ENCODE measurements around the gene AGA.

The AGA gene

DNA sequence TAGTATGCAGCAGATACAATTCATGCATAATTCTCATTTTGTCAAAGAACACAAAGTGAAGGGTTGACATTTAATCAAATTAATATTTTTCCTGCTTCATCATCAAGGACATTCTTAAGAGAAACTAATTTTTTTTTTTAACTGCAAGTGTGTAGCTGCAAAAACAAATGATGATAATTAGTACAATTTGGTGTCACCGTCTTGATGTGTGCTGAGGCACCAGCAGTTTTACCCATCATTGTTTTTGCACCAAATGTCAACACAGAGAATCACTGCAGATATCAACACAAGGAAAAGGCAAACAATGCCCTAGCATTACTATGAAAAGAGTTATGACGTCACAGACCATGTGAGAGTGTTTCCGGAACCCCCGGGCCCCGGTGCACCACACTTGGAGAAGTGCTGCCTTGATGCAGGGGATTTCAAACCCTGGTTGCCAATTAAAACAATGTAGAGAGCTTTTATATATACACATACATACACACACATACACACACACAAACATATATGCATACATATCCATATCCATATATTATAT, 55.9 kb downstream of the AGA start:
- no peak for DNase-seq (ENCODE audit: low spot score)

DNA sequence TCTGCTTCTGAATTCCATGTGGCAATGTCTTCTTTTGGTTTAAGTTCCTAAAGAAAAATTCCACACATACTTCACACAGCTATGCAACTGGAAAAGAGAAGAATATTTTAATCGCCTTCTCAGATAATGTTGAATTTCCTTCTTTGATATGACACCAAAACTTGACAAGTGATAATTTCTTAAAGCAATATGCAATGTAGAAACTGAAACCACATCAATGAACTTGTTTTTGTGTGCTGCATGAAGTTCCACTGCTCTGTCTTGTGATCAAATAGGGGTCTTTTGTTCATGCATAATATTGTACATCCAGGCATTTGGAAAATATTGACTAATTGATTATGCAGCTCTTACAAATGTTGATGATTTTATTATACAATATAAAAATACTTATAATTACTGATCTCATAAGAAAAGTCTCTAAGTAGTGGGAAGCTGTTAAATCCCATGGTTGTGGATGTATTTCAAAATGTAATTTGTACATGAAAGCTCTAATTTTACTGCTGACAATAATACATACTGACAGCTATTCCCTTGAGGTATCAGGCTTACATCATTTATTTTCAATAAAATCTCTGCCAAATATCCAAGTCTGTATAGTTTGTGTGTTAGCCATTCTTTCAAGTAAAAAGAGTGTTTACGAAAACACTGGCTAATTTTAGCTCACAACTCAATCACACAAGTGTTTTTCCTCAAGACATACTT, 56.5 kb downstream of the AGA start:
- DNase-seq (ENCODE audit: low spot score), result no peak

GRCh38 chr4:177384856-177385397, 57.3 kb downstream of the AGA start:
- peak; percentile 6 for DNase-seq (ENCODE audit: low spot score)

- no peak for DNase-seq (ENCODE audit: low spot score)
Observed at GRCh38 chr4:177381762-177382310, 60.4 kb downstream of the AGA start.

Measured in kidney tubule cell (primary cell).